Measurements from ENCODE around the gene RTN4RL1. TPM values are rescaled to one million over a fixed set of nuclear protein-coding genes. Genes with fewer than 3 reads are reported as not detected.

RTN4RL1 gene
- total RNA-seq, 1 donor = 1.1 TPM

- Histone ChIP-seq H2AFZ (ENCODE audit: low read length) (no peak overlapping the region), H3K27me3 (ENCODE audit: insufficient read depth, low read length) (peaks cover 6% of the 10 kb centered on the region), H3K4me1 (ENCODE audit: insufficient read depth, low read length) (no peaks in the 10 kb centered on the region), H3K4me2 (ENCODE audit: insufficient read depth, low read length) (no peak overlapping the region), H3K36me3 (ENCODE audit: insufficient read depth, low read length) (no peaks in the 10 kb centered on the region), H3K4me3 (ENCODE audit: insufficient read depth, low read length) (no peak overlapping the region), H3K27ac (ENCODE audit: low read depth, low read length) (no peak overlapping the region), H3K9me3 (ENCODE audit: low read depth, low read length) (no peaks in the 10 kb centered on the region), H4K20me1 (ENCODE audit: insufficient read depth, low read length) (no peaks in the 10 kb centered on the region), H3K79me2 (ENCODE audit: insufficient read depth, low read length) (no peaks in the 10 kb centered on the region)
- DNase-seq (ENCODE audit: insufficient read length, low spot score, missing footprints) = peak; percentile 61
- no peak for TF ChIP-seq CTCF (IDR thresholded peaks at IDR 0.05; ENCODE audit: extremely low read depth, low read depth, low read length)
Measured at GRCh38 chr17:1966274-1967086, 58.7 kb downstream of the RTN4RL1 start.

- Histone ChIP-seq H3K4me1 (ENCODE audit: insufficient read depth, low read length) (peaks cover under 1% of the 10 kb centered on the region), H3K9me3 (ENCODE audit: low read depth, low read length) (no peaks in the 10 kb centered on the region), H3K27ac (ENCODE audit: low read depth, low read length) (no peak overlapping the region), H3K27me3 (ENCODE audit: insufficient read depth, low read length) (peaks cover 3% of the 10 kb centered on the region), H3K4me3 (ENCODE audit: insufficient read depth, low read length) (no peak overlapping the region), H3K36me3 (ENCODE audit: insufficient read depth, low read length) (no peaks in the 10 kb centered on the region), H2AFZ (ENCODE audit: low read length) (no peak overlapping the region), H3K4me2 (ENCODE audit: insufficient read depth, low read length) (no peak overlapping the region), H4K20me1 (ENCODE audit: insufficient read depth, low read length) (no peaks in the 10 kb centered on the region), H3K79me2 (ENCODE audit: insufficient read depth, low read length) (no peaks in the 10 kb centered on the region)
- no peak for TF ChIP-seq CTCF (IDR thresholded peaks at IDR 0.05; ENCODE audit: extremely low read depth, low read depth, low read length)
- peak; percentile 39 for DNase-seq (ENCODE audit: insufficient read length, low spot score, missing footprints)
Measured at GRCh38 chr17:1965556-1966273, 59.4 kb downstream of the RTN4RL1 start.

GRCh38 chr17:1963250-1963649, 61.9 kb downstream of the RTN4RL1 start:
- no peak overlapping the region for H2AFZ ChIP-seq (ENCODE audit: low read length)
- no peaks in the 10 kb centered on the region for H3K9me3 ChIP-seq (ENCODE audit: low read depth, low read length)
- peak; percentile 53 for DNase-seq (ENCODE audit: insufficient read length, low spot score, missing footprints)
- H3K79me2 ChIP-seq (ENCODE audit: insufficient read depth, low read length) = no peaks in the 10 kb centered on the region
- H3K27ac ChIP-seq (ENCODE audit: low read depth, low read length) = no peak overlapping the region
- TF ChIP-seq CTCF (IDR thresholded peaks at IDR 0.05; ENCODE audit: extremely low read depth, low read depth, low read length) = no peak
- H4K20me1 ChIP-seq (ENCODE audit: insufficient read depth, low read length) = no peaks in the 10 kb centered on the region
- peaks cover 3% of the 10 kb centered on the region for H3K4me1 ChIP-seq (ENCODE audit: insufficient read depth, low read length)
- no peaks in the 10 kb centered on the region for H3K27me3 ChIP-seq (ENCODE audit: insufficient read depth, low read length)
- no peak overlapping the region for H3K4me3 ChIP-seq (ENCODE audit: insufficient read depth, low read length)
- H3K36me3 ChIP-seq (ENCODE audit: insufficient read depth, low read length) = no peaks in the 10 kb centered on the region
- no peak overlapping the region for H3K4me2 ChIP-seq (ENCODE audit: insufficient read depth, low read length)

- Histone ChIP-seq H3K9me3 (ENCODE audit: low read depth, low read length) (no peaks in the 10 kb centered on the region), H2AFZ (ENCODE audit: low read length) (no peak overlapping the region)
- TF ChIP-seq CTCF (IDR thresholded peaks at IDR 0.05; ENCODE audit: extremely low read depth, low read depth, low read length) = no peak
Measured at GRCh38 chr17:1961189-1961588, 63.9 kb downstream of the RTN4RL1 start.

More at GRCh38 chr17:1961189-1961588, 63.9 kb downstream of the RTN4RL1 start:
- Histone ChIP-seq H3K4me1 (ENCODE audit: insufficient read depth, low read length) (peaks cover 3% of the 10 kb centered on the region), H3K4me2 (ENCODE audit: insufficient read depth, low read length) (no peak overlapping the region), H3K79me2 (ENCODE audit: insufficient read depth, low read length) (no peaks in the 10 kb centered on the region), H3K27ac (ENCODE audit: low read depth, low read length) (no peak overlapping the region), H4K20me1 (ENCODE audit: insufficient read depth, low read length) (no peaks in the 10 kb centered on the region), H3K4me3 (ENCODE audit: insufficient read depth, low read length) (no peak overlapping the region), H3K36me3 (ENCODE audit: insufficient read depth, low read length) (no peaks in the 10 kb centered on the region), H3K27me3 (ENCODE audit: insufficient read depth, low read length) (no peaks in the 10 kb centered on the region)
- DNase-seq (ENCODE audit: insufficient read length, low spot score, missing footprints) = peak; percentile 29
